Glomerular visceral epithelial cell (primary cell): Measurements from ENCODE around the gene REX1BD.

Source experiments
- DNase-seq: peaks from one replicate; pipeline ENCODE4 v3.0.0-alpha.2; 2016; ENCODE audit errors: extremely low spot score

The REX1BD gene

GRCh38 chr19:18603255-18603957 lies 14.8 kb downstream of the REX1BD start:
- peak; percentile 28 for DNase-seq

GRCh38 chr19:18603958-18604819 lies 15.6 kb downstream of the REX1BD start:
- DNase-seq, result no peak

- no peak for DNase-seq
Observed at GRCh38 chr19:18604820-18605159, 16.2 kb downstream of the REX1BD start.

- no peak for DNase-seq
Observed at GRCh38 chr19:18605196-18605545, 16.6 kb downstream of the REX1BD start.

- DNase-seq, result no peak
Observed at GRCh38 chr19:18605546-18606280, 17.1 kb downstream of the REX1BD start.

GRCh38 chr19:18606281-18607225 lies 18.0 kb downstream of the REX1BD start, which contains the start of gene CRLF1:
CRLF1 (minus strand) TSS chr19:18606799; CDS start chr19:18606656, 143 bp downstream.
- no peak for DNase-seq

GRCh38 chr19:18607226-18608101 lies 18.9 kb downstream of the REX1BD start:
- DNase-seq, result no peak

- DNase-seq, result no peak
Observed at GRCh38 chr19:18608102-18608804, 19.7 kb downstream of the REX1BD start.

GRCh38 chr19:18608805-18609716 lies 20.5 kb downstream of the REX1BD start:
- DNase-seq, result no peak

- no peak for DNase-seq
Observed at GRCh38 chr19:18609717-18610051, 21.1 kb downstream of the REX1BD start.

- DNase-seq, result peak; percentile 19
Observed at GRCh38 chr19:18610245-18610555, 21.6 kb downstream of the REX1BD start.

GRCh38 chr19:18610556-18611326 lies 22.1 kb downstream of the REX1BD start:
- no peak for DNase-seq

GRCh38 chr19:18611327-18612050 lies 22.9 kb downstream of the REX1BD start:
- no peak for DNase-seq

GRCh38 chr19:18612051-18612771 lies 23.6 kb downstream of the REX1BD start:
- no peak for DNase-seq

GRCh38 chr19:18612772-18613588 lies 24.4 kb downstream of the REX1BD start, which contains the start of gene TMEM59L:
TMEM59L (plus strand) TSS chr19:18612870; CDS start chr19:18612959, 89 bp downstream.
- no peak for DNase-seq
